Endothelial cell of umbilical vein (primary cell): Measurements from ENCODE around the gene RCAN1. TPM values are rescaled to one million over a fixed set of nuclear protein-coding genes. Genes with fewer than 3 reads are reported as not detected.

Experiments used
- BruUV-seq: library from RNA; stranded (reverse); fragments of 400-500 nt; replicated peaks from 2 replicates; lab custom pipeline; 2021; lab: Mats Ljungman, UMichigan
- CTCF ChIA-PET: fragments of 300-600, 350-600 bp; sonication (Branson Sonifier 250); formaldehyde crosslinking; loops from one replicate; lab custom pipeline; 2021; ENCODE audit warnings: antibody characterized with exemption, inconsistent platforms; lab: Charles Lee
- POLR2A ChIA-PET: fragments of 300-600, 350-600 bp; sonication (Branson Sonifier 250); formaldehyde crosslinking; loops from one replicate; lab custom pipeline; 2021; ENCODE audit warnings: antibody characterized with exemption, inconsistent platforms; lab: Charles Lee
- DNase-seq: peaks from one replicate; pipeline ENCODE4 v3.0.0-alpha.2; 2011; ENCODE audit warnings: low read depth, low spot score
- FAIRE-seq: peaks from 2 replicates; lab custom pipeline; 2011; peaks lifted over from hg19 to GRCh38; lab: Jason Lieb, UNC
- H2AFZ ChIP-seq: 2 replicates; pipeline ENCODE4 v1.6.0; 2012; ENCODE audit warnings: low read depth, low read length, control low read depth, inconsistent platforms
- H3K27ac ChIP-seq: 2 replicates; pipeline ENCODE4 v1.5.1; 2011; ENCODE audit warnings: low read depth, mild to moderate bottlenecking, control low read depth, low read length, moderate library complexity; ENCODE audit not compliant: insufficient read depth
- H3K27me3 ChIP-seq, 2 experiments: 2 replicates each; pipeline versions ENCODE4 v1.6.0 to v1.6.1; 2011; ENCODE audit warnings: low read length in 2 of 2, mixed read lengths in 1 of 2; ENCODE audit not compliant: control insufficient read depth in 2 of 2, insufficient read depth in 2 of 2
- H3K36me3 ChIP-seq, 2 experiments: 2 replicates in 1 of 2; 3 replicates in 1 of 2; pipeline ENCODE4 v1.5.1; 2011; ENCODE audit warnings: low read length in 2 of 2, mild to moderate bottlenecking in 1 of 2, moderate library complexity in 1 of 2; ENCODE audit not compliant: control insufficient read depth in 2 of 2, insufficient read depth in 2 of 2; ENCODE audit errors: extremely low read depth in 1 of 2
- H3K4me1 ChIP-seq: 3 replicates; pipeline ENCODE4 v1.5.1; 2011; ENCODE audit warnings: mild to moderate bottlenecking, low read length; ENCODE audit not compliant: control insufficient read depth, insufficient read depth; ENCODE audit errors: extremely low read depth
- H3K4me2 ChIP-seq: 2 replicates; pipeline ENCODE4 v1.6.1; 2011; ENCODE audit warnings: low read length, control low read depth, mixed read lengths; ENCODE audit not compliant: insufficient read depth
- H3K4me3 ChIP-seq, 3 experiments: fragments of 200-600 bp in 1 of 3; sonication (generic), shearing (Covaris generic) in 1 of 3; replicated peaks in 1 of 3; 2 replicates each; pipeline ENCODE4 v1.5.1; 2011 to 2016; ENCODE audit warnings: control low read depth in 3 of 3, low read length in 3 of 3, mild to moderate bottlenecking in 2 of 3, inconsistent platforms in 1 of 3, low read depth in 1 of 3, moderate library complexity in 1 of 3; ENCODE audit not compliant: insufficient read depth in 1 of 3
- H3K79me2 ChIP-seq: 2 replicates; pipeline ENCODE4 v1.6.0; 2012; ENCODE audit warnings: low read length, inconsistent platforms; ENCODE audit not compliant: control insufficient read depth, insufficient read depth
- H3K9ac ChIP-seq: replicated peaks from 2 replicates; pipeline ENCODE3; 2011; ENCODE audit warnings: low read length, control low read depth; ENCODE audit not compliant: insufficient read depth; ENCODE audit errors: extremely low read depth
- H3K9me1 ChIP-seq: replicated peaks from 3 replicates; pipeline ENCODE4 v1.6.0; 2011; ENCODE audit warnings: mild to moderate bottlenecking, low read length; ENCODE audit not compliant: control insufficient read depth, insufficient read depth; ENCODE audit errors: extremely low read depth
- H3K9me3 ChIP-seq: replicated peaks from 2 replicates; pipeline ENCODE4 v1.5.1; 2012; ENCODE audit warnings: low read length, inconsistent platforms; ENCODE audit not compliant: control insufficient read depth, insufficient read depth
- H4K20me1 ChIP-seq: replicated peaks from 2 replicates; pipeline ENCODE3; 2011; ENCODE audit warnings: mild to moderate bottlenecking, low read length; ENCODE audit not compliant: control insufficient read depth, insufficient read depth; ENCODE audit errors: extremely low read depth
- EZH2 ChIP-seq: IDR thresholded peaks from 2 replicates; pipeline ENCODE4 v1.6.1; 2012; ENCODE audit warnings: borderline replicate concordance, low read depth, mild to moderate bottlenecking, moderate library complexity, low read length, inconsistent platforms; ENCODE audit not compliant: severe bottlenecking
- GATA2 ChIP-seq: IDR thresholded peaks from 2 replicates; pipeline ENCODE4 v1.7.0; 2011; ENCODE audit warnings: low read depth, mild to moderate bottlenecking, moderate library complexity, mixed read lengths, low read length; ENCODE audit not compliant: insufficient read length, insufficient read depth
- dilution Hi-C: fragments of 300-500 bp; cut with MboI; formaldehyde crosslinking; loops from one replicate; pipeline ENCODE4 v1.15.0; 2019; ENCODE audit warnings: low sequenced_read_pairs; ENCODE audit not compliant: extremely low pct_ligation_motif_present
- intact Hi-C: fragments of 100-400 bp; cut with micrococcal nuclease; formaldehyde crosslinking; loops from one replicate; pipeline ENCODE4 v1.10.0; 2022
- polyA plus RNA-seq, 4 experiments: library from polyadenylated mRNA; depleted of rRNA in 3 of 4; stranded (reverse) in 3 of 4; unstranded in 1 of 4; fragments of >200 nt; gene quantifications; 2 replicates each; pipeline versions ENCODE4 v1.2.1 to v1.2.3, GENCODE V29; 2011 to 2012; ENCODE audit warnings: missing spikeins in 1 of 4
- total RNA-seq: library from RNA; stranded (reverse); gene quantifications from 2 replicates; pipeline ENCODE4 v1.2.3, GENCODE V29; 2021
- TF ChIP-seq, protein P1 (sequence below), 2 donors: IDR thresholded peaks; 1 replicate in 1 of 2; 2 replicates in 1 of 2; pipeline ENCODE4 v1.5.1; 2011; ENCODE audit warnings: low read length in 2 of 2, mild to moderate bottlenecking in 2 of 2, moderate library complexity in 2 of 2, control low read depth in 1 of 2, inconsistent platforms in 1 of 2, low read depth in 1 of 2; ENCODE audit not compliant: insufficient read depth in 1 of 2; ENCODE audit errors: extremely low read depth in 1 of 2

RCAN1 gene
- total and polyA plus RNA-seq, 2 donors (not counting 3 experiments of a cell fraction or from before 2014, with no cell fraction given) = 9.7 to 16.5 TPM

DNA sequence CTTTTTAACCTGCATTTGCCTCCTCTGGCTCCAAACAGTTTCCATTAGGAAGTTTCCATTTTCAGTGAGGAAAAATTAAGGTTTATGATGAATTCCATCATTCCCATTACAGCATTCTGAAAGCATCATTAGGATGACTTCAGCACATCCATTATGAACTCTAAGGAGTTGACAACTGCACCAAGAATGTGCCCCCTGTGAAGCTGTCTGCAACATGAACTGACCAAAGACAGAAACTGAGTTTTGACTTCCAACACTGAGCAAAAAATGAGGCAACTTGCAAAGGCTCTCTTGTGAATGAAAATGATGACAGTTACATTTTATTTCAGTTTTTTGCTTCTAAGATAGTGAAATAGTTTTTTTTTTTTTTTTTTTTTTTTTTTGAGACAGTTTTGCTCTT, 84.7 kb downstream of the RCAN1 start:
- no peaks in the 10 kb centered on the region for H3K9me3 ChIP-seq
- POLR2A ChIA-PET = interaction anchor here (0.8 kb wide), 1 partner anchor 14 kb away, joined by 3 read pairs; no protein-coding TSS in a partner anchor
- no peak for DNase-seq
- TF ChIP-seq, protein P1, sequence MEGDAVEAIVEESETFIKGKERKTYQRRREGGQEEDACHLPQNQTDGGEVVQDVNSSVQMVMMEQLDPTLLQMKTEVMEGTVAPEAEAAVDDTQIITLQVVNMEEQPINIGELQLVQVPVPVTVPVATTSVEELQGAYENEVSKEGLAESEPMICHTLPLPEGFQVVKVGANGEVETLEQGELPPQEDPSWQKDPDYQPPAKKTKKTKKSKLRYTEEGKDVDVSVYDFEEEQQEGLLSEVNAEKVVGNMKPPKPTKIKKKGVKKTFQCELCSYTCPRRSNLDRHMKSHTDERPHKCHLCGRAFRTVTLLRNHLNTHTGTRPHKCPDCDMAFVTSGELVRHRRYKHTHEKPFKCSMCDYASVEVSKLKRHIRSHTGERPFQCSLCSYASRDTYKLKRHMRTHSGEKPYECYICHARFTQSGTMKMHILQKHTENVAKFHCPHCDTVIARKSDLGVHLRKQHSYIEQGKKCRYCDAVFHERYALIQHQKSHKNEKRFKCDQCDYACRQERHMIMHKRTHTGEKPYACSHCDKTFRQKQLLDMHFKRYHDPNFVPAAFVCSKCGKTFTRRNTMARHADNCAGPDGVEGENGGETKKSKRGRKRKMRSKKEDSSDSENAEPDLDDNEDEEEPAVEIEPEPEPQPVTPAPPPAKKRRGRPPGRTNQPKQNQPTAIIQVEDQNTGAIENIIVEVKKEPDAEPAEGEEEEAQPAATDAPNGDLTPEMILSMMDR (IDR thresholded peaks at IDR 0.05; ENCODE audit: extremely low read depth in 1 of 2, insufficient read depth in 1 of 2, low read depth in 1 of 2, low read length in 2 of 2) = no peak
- BruUV-seq = no TSS peak
- intact Hi-C loops (no loop called here), dilution Hi-C loops (no loop called here)
- H3K36me3 ChIP-seq = no peaks in the 10 kb centered on the region
- no peak overlapping the region for H2AFZ ChIP-seq
- FAIRE-seq = peak; percentile 38
- no peaks in the 10 kb centered on the region for H4K20me1 ChIP-seq
- peaks cover 5% of the 10 kb centered on the region for H3K79me2 ChIP-seq
- CTCF ChIA-PET = interaction anchor here (1.3 to 1.7 kb wide), 2 partner anchors 14 to 19 kb away, joined by 6 read pairs; no protein-coding TSS in a partner anchor
- no peaks in the 10 kb centered on the region for H3K9me1 ChIP-seq
- no peak overlapping the region for H3K27ac ChIP-seq
- H3K4me2 ChIP-seq = no peak overlapping the region
- H3K4me1 ChIP-seq = peaks cover 15% of the 10 kb centered on the region
- no peak overlapping the region for H3K9ac ChIP-seq
- H3K4me3 ChIP-seq = no peak overlapping the region
- no peaks in the 10 kb centered on the region for H3K27me3 ChIP-seq

DNA sequence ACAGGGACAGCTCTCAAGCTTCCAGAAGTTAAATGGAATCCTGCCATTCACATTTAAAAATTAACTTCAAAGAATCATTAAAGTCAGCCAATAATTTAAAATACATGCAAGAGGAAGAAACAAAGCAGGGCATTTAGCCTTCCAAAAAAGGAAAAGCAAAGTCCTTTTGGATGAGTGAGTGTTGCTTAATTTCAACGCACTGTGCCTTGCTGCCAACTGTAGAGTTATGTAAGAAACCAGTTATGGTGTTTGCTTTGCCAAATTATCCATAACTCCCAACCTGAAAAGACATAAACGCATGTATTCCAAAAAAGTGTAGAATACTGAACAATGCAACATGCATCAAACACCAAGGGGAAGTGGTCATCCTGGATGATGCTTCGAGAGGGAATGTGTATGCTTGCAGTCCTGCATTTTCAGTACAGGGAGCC, 86.8 kb downstream of the RCAN1 start:
- TF ChIP-seq EZH2 (no peak), GATA2 (no peak)
- Histone ChIP-seq H3K36me3 (peaks cover 0 to under 1% of the 10 kb centered on the region in 2 experiments), H3K79me2 (peaks cover 13% of the 10 kb centered on the region), H3K4me3 (no peak overlapping the region), H4K20me1 (no peaks in the 10 kb centered on the region), H3K4me2 (no peak overlapping the region), H3K27me3 (no peaks in the 10 kb centered on the region), H2AFZ (no peak overlapping the region), H3K27ac (no peak overlapping the region), H3K9me1 (no peaks in the 10 kb centered on the region), H3K4me1 (peaks cover 23% of the 10 kb centered on the region), H3K9ac (no peak overlapping the region), H3K9me3 (no peaks in the 10 kb centered on the region)
- CTCF ChIA-PET = no interaction called here
- intact Hi-C loops = loop anchor here (5.0 kb wide), 1 partner anchor 766 kb away; no protein-coding TSS in a partner anchor
- DNase-seq (no peak), FAIRE-seq (no peak)
- BruUV-seq = no TSS peak
- POLR2A ChIA-PET = no interaction called here
- dilution Hi-C loops = no loop called here
